Naive thymus-derived CD4-positive, alpha-beta T cell (primary cell): Measurements from ENCODE around the gene MPHOSPH8. TPM values are rescaled to one million over a fixed set of nuclear protein-coding genes. Genes with fewer than 3 reads are reported as not detected.

Experiments
- ATAC-seq: fragments of 150-1000 bp; cut with Tn5 transposase; 2 replicates; pipeline ENCODE4 v1.10.0; 2021; ENCODE audit warnings: mild to moderate bottlenecking, moderate library complexity
- CTCF ChIA-PET: fragments of 350-600 bp; sonication (Branson Sonifier 250); formaldehyde crosslinking; loops from one replicate; lab custom pipeline; 2021; ENCODE audit warnings: antibody characterized with exemption; lab: Charles Lee
- POLR2A ChIA-PET: fragments of 350-600 bp; sonication (Branson Sonifier 250); formaldehyde crosslinking; loops from one replicate; lab custom pipeline; 2021; ENCODE audit warnings: antibody characterized with exemption, inconsistent platforms; lab: Charles Lee
- DNase-seq, 9 donors: peaks; one replicate each; pipeline versions ENCODE4 v3.0.0 to v3.0.0-alpha.2; 2020 to 2022; ENCODE audit warnings: mixed read lengths in 1 of 9
- H3K27ac ChIP-seq: one replicate; pipeline ENCODE4 v1.7.0; 2013; ENCODE audit warnings: mild to moderate bottlenecking, low read depth, low read length, moderate library complexity
- H3K27me3 ChIP-seq, 2 donors: one replicate each; pipeline ENCODE4 v1.7.0; 2013; ENCODE audit warnings: low read length in 2 of 2, mild to moderate bottlenecking in 2 of 2, moderate library complexity in 2 of 2; ENCODE audit not compliant: control insufficient read depth in 2 of 2, insufficient read depth in 2 of 2
- H3K36me3 ChIP-seq, 3 experiments: 1 replicate in 2 of 3; 2 replicates in 1 of 3; pipeline ENCODE4 v1.7.0; 2013; ENCODE audit warnings: low read length in 3 of 3, mild to moderate bottlenecking in 3 of 3, moderate library complexity in 1 of 3; ENCODE audit not compliant: insufficient read depth in 3 of 3, control insufficient read depth in 2 of 3
- H3K4me1 ChIP-seq, 2 donors: one replicate each; pipeline ENCODE4 v1.7.0; 2013; ENCODE audit warnings: low read length in 2 of 2, mild to moderate bottlenecking in 2 of 2, moderate library complexity in 1 of 2; ENCODE audit not compliant: control insufficient read depth in 2 of 2, insufficient read depth in 2 of 2
- H3K4me3 ChIP-seq: 2 replicates; pipeline ENCODE4 v1.7.0; 2013; ENCODE audit warnings: mild to moderate bottlenecking, low read length
- H3K9me3 ChIP-seq, 3 experiments: 1 replicate in 2 of 3; 2 replicates in 1 of 3; pipeline ENCODE4 v1.7.0; 2013; ENCODE audit warnings: low read length in 3 of 3; ENCODE audit not compliant: control insufficient read depth in 2 of 3
- H3K27ac Mint-ChIP-seq, 9 donors: one replicate each; pipeline ENCODE4 v1.8.0; 2020 to 2022; ENCODE audit warnings: mixed read lengths in 9 of 9, mild to moderate bottlenecking in 8 of 9, moderate library complexity in 5 of 9, inconsistent platforms in 2 of 9
- H3K27me3 Mint-ChIP-seq, 5 donors: one replicate each; pipeline ENCODE4 v1.8.0; 2021 to 2022; ENCODE audit warnings: mixed read lengths in 5 of 5, mild to moderate bottlenecking in 1 of 5
- H3K36me3 Mint-ChIP-seq, 5 donors: one replicate each; pipeline ENCODE4 v1.8.0; 2020 to 2022; ENCODE audit warnings: mixed read lengths in 5 of 5, mild to moderate bottlenecking in 3 of 5, inconsistent platforms in 1 of 5
- H3K4me1 Mint-ChIP-seq, 7 donors: one replicate each; pipeline ENCODE4 v1.8.0; 2020 to 2022; ENCODE audit warnings: mixed read lengths in 7 of 7, mild to moderate bottlenecking in 3 of 7, inconsistent platforms in 1 of 7
- H3K4me3 Mint-ChIP-seq, 10 donors: one replicate each; pipeline ENCODE4 v1.8.0; 2020 to 2022; ENCODE audit warnings: mild to moderate bottlenecking in 10 of 10, mixed read lengths in 10 of 10, moderate library complexity in 6 of 10, inconsistent platforms in 2 of 10
- H3K9me3 Mint-ChIP-seq, 11 donors: one replicate each; pipeline ENCODE4 v1.8.0; 2020 to 2022; ENCODE audit warnings: mixed read lengths in 11 of 11, mild to moderate bottlenecking in 4 of 11, inconsistent platforms in 1 of 11, moderate library complexity in 1 of 11
- intact Hi-C, 2 donors: fragments of 100-400 bp; cut with micrococcal nuclease; formaldehyde crosslinking; loops; one replicate each; pipeline ENCODE4 v1.15.1; 2023
- polyA plus RNA-seq, 2 donors: library from polyadenylated mRNA; unstranded; fragments of 300-500 nt; fragmentation: Illumina TruSeq; gene quantifications; one replicate each; pipeline ENCODE4 v1.2.3, GENCODE V29; 2021
- total RNA-seq, 6 experiments: library from RNA in 5 of 6; stranded (reverse) in 5 of 6; gene quantifications; 1 replicate in 5 of 6; 2 replicates in 1 of 6; pipeline ENCODE4 v1.2.3 and lab custom pipeline; 2021 to 2026

The MPHOSPH8 gene
- total and polyA plus RNA-seq, 7 experiments from 2014 or later, result 14.3 to 131 (median 52.0) TPM

DNA sequence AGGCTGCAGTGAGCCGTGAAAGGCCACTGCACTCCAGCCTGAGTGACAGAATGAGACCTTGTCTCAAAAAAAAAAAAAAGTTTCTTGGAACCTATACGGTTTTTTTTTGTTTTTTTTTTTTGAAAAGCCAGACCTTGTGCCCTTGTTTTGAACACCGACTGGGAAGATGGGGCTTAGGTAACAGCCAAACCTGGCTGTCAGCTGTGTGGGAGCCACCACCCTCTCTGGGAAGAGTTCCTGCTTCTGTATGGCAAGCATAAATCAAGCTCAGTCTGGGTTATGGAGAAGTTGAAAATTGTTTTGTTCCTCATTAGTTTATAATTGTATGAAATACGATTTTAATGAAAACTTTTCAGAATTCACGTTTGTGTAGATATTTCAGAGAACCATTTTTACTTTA, 39.5 kb downstream of the MPHOSPH8 start:
- peak overlapping the region in 5 of 9 donors; percentile 0 to 61 (median 8) for H3K27ac Mint-ChIP-seq
- H3K27me3 Mint-ChIP-seq, result no peaks in the 10 kb centered on the region
- peaks cover 0 to 9% (median 3%) of the 10 kb centered on the region in 7 donors for H3K4me1 Mint-ChIP-seq
- H3K36me3 Mint-ChIP-seq, result peaks cover 7 to 70% (median 38%) of the 10 kb centered on the region in 5 donors
- Histone ChIP-seq H3K4me3 (no peak overlapping the region), H3K4me1 (no peaks in the 10 kb centered on the region), H3K27ac (no peak overlapping the region), H3K9me3 (no peaks in the 10 kb centered on the region), H3K36me3 (peaks cover 19 to 80% (median 33%) of the 10 kb centered on the region in 3 experiments), H3K27me3 (no peaks in the 10 kb centered on the region)
- POLR2A ChIA-PET, result interaction anchor here (0.6 kb wide), 1 partner anchor 80 kb away, joined by 3 read pairs; no protein-coding TSS in a partner anchor
- CTCF ChIA-PET, result no interaction called here
- no peak overlapping the region for H3K4me3 Mint-ChIP-seq
- ATAC-seq (no peak), DNase-seq (no peak)
- intact Hi-C loops, result no loop called here
- no peaks in the 10 kb centered on the region for H3K9me3 Mint-ChIP-seq

DNA sequence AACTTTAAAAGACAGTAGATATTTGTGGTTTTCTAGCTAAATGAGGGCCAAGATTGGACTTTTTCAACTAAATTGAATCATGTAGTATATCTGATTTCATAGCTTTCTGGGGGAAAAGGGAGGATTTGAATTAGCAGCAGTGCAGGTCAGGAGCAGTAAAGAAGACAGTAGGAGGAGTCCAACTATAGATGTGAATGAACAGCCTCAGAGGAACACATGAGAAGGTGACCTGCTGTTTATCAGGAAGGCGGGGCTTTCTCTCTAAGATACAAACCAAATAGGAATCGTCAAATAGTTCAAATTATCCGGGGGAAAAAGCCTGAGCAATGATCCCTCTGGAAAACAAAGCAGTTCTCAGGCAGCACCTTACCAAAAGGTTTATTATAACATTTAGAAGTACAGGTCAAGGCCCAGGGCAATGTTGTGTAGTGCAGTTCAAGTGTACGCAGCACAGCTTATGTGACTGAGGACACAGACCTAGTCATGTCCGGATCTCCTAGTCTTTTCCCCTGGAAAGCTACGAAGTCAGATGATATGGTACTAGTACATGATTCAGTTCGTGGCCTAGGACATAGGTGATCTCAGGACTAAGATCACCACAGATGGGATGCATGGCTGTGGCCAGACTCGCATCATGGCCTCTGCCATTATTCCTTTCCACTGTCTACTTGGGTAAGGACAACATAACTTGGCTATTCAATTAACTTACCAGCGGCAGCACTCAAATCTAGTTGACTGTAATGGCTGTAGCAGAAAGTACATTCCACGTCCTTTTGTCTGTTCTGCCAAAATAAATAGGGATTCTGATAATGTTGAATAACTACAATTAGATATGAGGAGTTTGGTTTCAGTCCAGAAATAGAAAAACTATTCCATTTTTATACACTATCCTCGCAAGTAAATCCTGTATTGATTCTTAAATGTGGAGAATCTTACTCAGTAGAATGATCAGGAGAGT, 40.3 kb downstream of the MPHOSPH8 start:
- intact Hi-C loops, result no loop called here
- no peaks in the 10 kb centered on the region for H3K9me3 ChIP-seq
- H3K27me3 ChIP-seq, result no peaks in the 10 kb centered on the region
- H3K27ac ChIP-seq, result peak overlapping the region; percentile 11
- no peak for ATAC-seq
- no peak overlapping the region for H3K4me3 ChIP-seq
- no peak for DNase-seq
- Mint-ChIP-seq H3K36me3 (peaks cover 7 to 65% (median 31%) of the 10 kb centered on the region in 5 donors), H3K27ac (peak overlapping the region in 8 of 9 donors; percentile 5 to 70 (median 60)), H3K27me3 (no peaks in the 10 kb centered on the region), H3K4me1 (peaks cover 0 to 10% (median 2%) of the 10 kb centered on the region in 7 donors), H3K4me3 (no peak overlapping the region), H3K9me3 (no peaks in the 10 kb centered on the region)
- CTCF ChIA-PET, result no interaction called here
- peaks cover 14 to 73% (median 26%) of the 10 kb centered on the region in 3 experiments for H3K36me3 ChIP-seq
- no peaks in the 10 kb centered on the region for H3K4me1 ChIP-seq
- POLR2A ChIA-PET, result interaction anchor here (0.6 kb wide), 1 partner anchor 79 kb away, joined by 3 read pairs; no protein-coding TSS in a partner anchor

DNA sequence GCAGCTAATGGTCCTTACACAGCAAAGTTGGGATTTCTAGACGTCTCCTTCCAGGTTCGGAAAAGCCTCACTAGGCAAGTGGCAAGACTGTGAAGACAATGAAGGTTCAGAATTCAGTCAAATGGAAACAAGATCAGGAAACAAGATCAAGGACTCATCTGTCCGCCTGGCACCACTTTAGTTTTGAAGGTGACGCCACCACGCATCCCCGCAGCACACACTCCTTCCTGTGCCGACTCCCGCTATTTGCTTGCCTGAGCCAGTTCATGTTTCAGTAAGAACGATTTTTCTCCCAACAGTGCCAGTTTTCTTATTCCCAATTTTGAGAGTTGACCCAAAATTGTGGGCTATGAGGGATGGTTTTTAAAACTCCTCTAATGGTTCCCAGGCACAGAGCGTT, 41.4 kb downstream of the MPHOSPH8 start:
- Histone ChIP-seq H3K27ac (no peak overlapping the region), H3K36me3 (peaks cover 14 to 61% (median 17%) of the 10 kb centered on the region in 3 experiments), H3K27me3 (no peaks in the 10 kb centered on the region), H3K4me1 (no peaks in the 10 kb centered on the region), H3K9me3 (no peaks in the 10 kb centered on the region), H3K4me3 (no peak overlapping the region)
- intact Hi-C loops, result no loop called here
- peaks cover 0 to 10% (median 3%) of the 10 kb centered on the region in 7 donors for H3K4me1 Mint-ChIP-seq
- no peaks in the 10 kb centered on the region for H3K27me3 Mint-ChIP-seq
- H3K36me3 Mint-ChIP-seq, result peaks cover 7 to 56% (median 31%) of the 10 kb centered on the region in 5 donors
- ChIA-PET POLR2A (no interaction called here), CTCF (no interaction called here)
- no peaks in the 10 kb centered on the region for H3K9me3 Mint-ChIP-seq
- H3K4me3 Mint-ChIP-seq, result no peak overlapping the region
- no peak for DNase-seq
- H3K27ac Mint-ChIP-seq, result peak overlapping the region in 8 of 9 donors; percentile 15 to 70 (median 50)
- ATAC-seq, result no peak

DNA sequence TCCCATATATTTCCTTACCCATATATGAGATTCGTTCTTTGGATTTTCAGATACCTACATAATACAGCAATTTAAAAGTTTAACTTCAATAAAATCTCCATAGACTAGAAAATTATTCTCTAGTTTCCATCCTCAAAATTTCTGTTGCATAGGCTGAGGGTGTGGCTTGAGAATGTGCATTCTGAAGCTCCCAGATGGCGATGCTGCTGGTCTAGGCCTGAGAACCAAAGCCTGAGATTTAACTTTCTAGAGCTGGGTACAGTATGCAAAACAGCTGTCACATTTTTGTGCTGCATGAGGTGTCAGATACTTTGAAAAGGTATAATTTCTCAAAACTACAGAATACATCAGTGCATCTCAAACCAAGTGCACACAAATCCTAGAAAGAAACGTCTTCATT, 42.7 kb downstream of the MPHOSPH8 start:
- Mint-ChIP-seq H3K9me3 (no peaks in the 10 kb centered on the region), H3K36me3 (peaks cover 7 to 50% (median 26%) of the 10 kb centered on the region in 5 donors), H3K27ac (peak overlapping the region in 7 of 9 donors; percentile 20 to 77 (median 66)), H3K27me3 (no peaks in the 10 kb centered on the region), H3K4me1 (peaks cover 0 to 9% (median 5%) of the 10 kb centered on the region in 7 donors), H3K4me3 (no peak overlapping the region)
- Histone ChIP-seq H3K4me3 (no peak overlapping the region), H3K36me3 (peaks cover 14 to 50% (median 17%) of the 10 kb centered on the region in 3 experiments), H3K9me3 (no peaks in the 10 kb centered on the region), H3K4me1 (no peaks in the 10 kb centered on the region), H3K27me3 (no peaks in the 10 kb centered on the region), H3K27ac (no peak overlapping the region)
- DNase-seq (no peak), ATAC-seq (no peak)
- ChIA-PET POLR2A (no interaction called here), CTCF (no interaction called here)
- intact Hi-C loops, result no loop called here

DNA sequence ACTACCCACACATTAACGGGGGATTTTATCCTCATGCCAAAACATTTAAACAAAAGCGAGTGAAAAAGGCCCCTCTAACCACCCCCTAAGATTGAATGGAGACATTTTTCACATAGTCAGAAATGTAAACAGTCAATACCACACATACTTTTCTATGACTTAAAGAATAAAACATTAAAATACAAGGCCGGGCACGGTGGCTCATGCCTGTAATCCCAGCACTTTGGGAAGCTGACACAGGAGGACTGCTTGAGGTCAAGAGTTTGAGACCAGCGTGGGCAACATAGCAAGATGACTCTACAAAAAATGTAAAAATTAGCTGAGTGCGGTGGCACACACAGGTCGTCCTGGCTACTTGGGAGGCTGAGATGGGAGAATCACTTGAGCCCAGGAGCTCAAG, 47.3 kb downstream of the MPHOSPH8 start:
- POLR2A ChIA-PET, result no interaction called here
- ATAC-seq (no peak), DNase-seq (no peak)
- Mint-ChIP-seq H3K27me3 (no peaks in the 10 kb centered on the region), H3K9me3 (no peaks in the 10 kb centered on the region), H3K4me3 (no peak overlapping the region), H3K36me3 (peaks cover 3 to 23% (median 16%) of the 10 kb centered on the region in 5 donors), H3K4me1 (peaks cover 11 to 48% (median 34%) of the 10 kb centered on the region in 7 donors), H3K27ac (peak overlapping the region in 5 of 9 donors; percentile 26 to 77 (median 38))
- no peaks in the 10 kb centered on the region for H3K27me3 ChIP-seq
- no peak overlapping the region for H3K4me3 ChIP-seq
- no peak overlapping the region for H3K27ac ChIP-seq
- peaks cover 3 to 10% (median 5%) of the 10 kb centered on the region in 3 experiments for H3K36me3 ChIP-seq
- intact Hi-C loops, result no loop called here
- H3K9me3 ChIP-seq, result no peaks in the 10 kb centered on the region
- peaks cover 0 to 9% of the 10 kb centered on the region in 2 donors for H3K4me1 ChIP-seq
- CTCF ChIA-PET, result no interaction called here

DNA sequence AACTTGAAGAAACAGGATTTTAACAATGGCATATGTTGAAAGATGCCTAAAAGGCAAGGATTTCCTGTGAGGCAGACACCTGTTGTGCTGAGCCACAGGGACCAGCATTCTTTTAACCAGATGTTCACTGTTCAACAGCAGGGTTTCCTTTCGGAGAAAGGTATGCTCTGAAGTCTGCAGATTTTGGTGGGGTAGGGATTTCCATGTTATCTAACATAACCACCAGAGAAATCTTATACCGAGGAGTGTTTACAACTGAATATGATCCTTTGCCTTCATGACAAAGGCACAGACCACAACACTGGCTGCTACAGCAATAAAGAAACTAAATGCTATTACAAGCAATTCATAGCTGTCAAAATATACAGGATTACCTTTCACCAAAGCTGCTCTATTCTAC, 48.1 kb downstream of the MPHOSPH8 start:
- Mint-ChIP-seq H3K4me1 (peaks cover 16 to 55% (median 39%) of the 10 kb centered on the region in 7 donors), H3K27ac (peak overlapping the region in 8 of 9 donors; percentile 3 to 89 (median 67)), H3K4me3 (peak overlapping the region in 8 of 10 donors; percentile 8 to 38 (median 30)), H3K36me3 (peaks cover 3 to 16% (median 10%) of the 10 kb centered on the region in 5 donors), H3K27me3 (no peaks in the 10 kb centered on the region), H3K9me3 (no peaks in the 10 kb centered on the region)
- no peaks in the 10 kb centered on the region for H3K27me3 ChIP-seq
- ATAC-seq, result peak; percentile 49
- peak in 3 of 9 donors; percentile 5 to 16 (median 9) for DNase-seq
- H3K27ac ChIP-seq, result peak overlapping the region; percentile 34
- H3K36me3 ChIP-seq, result peaks cover 0 to 4% (median 0%) of the 10 kb centered on the region in 3 experiments
- POLR2A ChIA-PET, result no interaction called here
- no peaks in the 10 kb centered on the region for H3K9me3 ChIP-seq
- H3K4me3 ChIP-seq, result no peak overlapping the region
- intact Hi-C loops, result no loop called here
- peaks cover 0 to 9% of the 10 kb centered on the region in 2 donors for H3K4me1 ChIP-seq
- CTCF ChIA-PET, result no interaction called here
